ENCODE results near the gene IQCF2.

DNA sequence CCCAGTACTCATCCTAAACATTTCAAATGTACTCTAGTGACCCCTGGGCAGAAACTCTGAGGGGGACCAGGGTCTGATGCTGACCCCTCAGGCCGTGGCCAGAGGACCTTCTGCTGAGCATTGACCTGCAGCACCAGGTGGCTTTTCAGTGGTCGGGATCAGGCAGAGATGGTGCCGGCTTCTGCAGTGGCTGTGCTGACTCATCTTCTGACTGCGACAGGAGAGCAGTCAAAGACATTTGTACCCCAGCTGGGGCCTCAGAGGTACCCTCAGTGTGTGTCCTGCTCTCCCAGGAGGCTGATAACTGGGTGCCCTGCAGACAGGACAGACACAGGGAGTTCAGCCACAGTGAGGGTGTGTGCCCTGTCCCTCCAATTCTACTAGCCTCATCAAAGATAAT, 45.8 kb upstream of the IQCF2 start:
- TF ChIP-seq, protein P1, sequence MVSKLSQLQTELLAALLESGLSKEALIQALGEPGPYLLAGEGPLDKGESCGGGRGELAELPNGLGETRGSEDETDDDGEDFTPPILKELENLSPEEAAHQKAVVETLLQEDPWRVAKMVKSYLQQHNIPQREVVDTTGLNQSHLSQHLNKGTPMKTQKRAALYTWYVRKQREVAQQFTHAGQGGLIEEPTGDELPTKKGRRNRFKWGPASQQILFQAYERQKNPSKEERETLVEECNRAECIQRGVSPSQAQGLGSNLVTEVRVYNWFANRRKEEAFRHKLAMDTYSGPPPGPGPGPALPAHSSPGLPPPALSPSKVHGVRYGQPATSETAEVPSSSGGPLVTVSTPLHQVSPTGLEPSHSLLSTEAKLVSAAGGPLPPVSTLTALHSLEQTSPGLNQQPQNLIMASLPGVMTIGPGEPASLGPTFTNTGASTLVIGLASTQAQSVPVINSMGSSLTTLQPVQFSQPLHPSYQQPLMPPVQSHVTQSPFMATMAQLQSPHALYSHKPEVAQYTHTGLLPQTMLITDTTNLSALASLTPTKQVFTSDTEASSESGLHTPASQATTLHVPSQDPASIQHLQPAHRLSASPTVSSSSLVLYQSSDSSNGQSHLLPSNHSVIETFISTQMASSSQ (IDR thresholded peaks at IDR 0.05; ENCODE audit: low read depth), result no peak
- TF ChIP-seq, protein P1 (CRISPR knock-in tag; IDR thresholded peaks at IDR 0.05; ENCODE audit: borderline replicate concordance), result no peak
- no peak for TF ChIP-seq ZNF577 (CRISPR knock-in tag; IDR thresholded peaks at IDR 0.05; ENCODE audit: borderline replicate concordance, low read depth)

All from HepG2 (cell line).